Heart left ventricle (tissue), 16 donors: ENCODE measurements around the gene OR5D13. TPM values are rescaled to one million over a fixed set of nuclear protein-coding genes. Genes with fewer than 3 reads are reported as not detected.

Experiments
- ATAC-seq, 4 donors: fragments of 200-7000 bp; cut with Tn5 transposase; one replicate each; pipeline ENCODE4 v1.9.1; 2020 to 2022; ENCODE audit warnings: moderate library complexity in 4 of 4, mild to moderate bottlenecking in 3 of 4, moderate number of reproducible peaks in 1 of 4
- DNase-seq, 5 donors: peaks; one replicate each; pipeline ENCODE4 v3.0.0-alpha.2; 2020
- H3K27ac ChIP-seq, 12 donors: fragments of 200-600 bp; sonication (generic) in 4 of 12; one replicate each; pipeline versions ENCODE4 v1.5.0 to v1.8.0; 2016 to 2022; ENCODE audit warnings: mild to moderate bottlenecking in 2 of 12
- H3K27me3 ChIP-seq, 9 donors: fragments of 200-600 bp; sonication (generic) in 2 of 9; one replicate each; pipeline versions ENCODE4 v1.5.1 to v1.8.0; 2016 to 2022; ENCODE audit warnings: mild to moderate bottlenecking in 3 of 9
- H3K36me3 ChIP-seq, 9 donors: fragments of 200-600 bp; sonication (generic) in 2 of 9; one replicate each; pipeline versions ENCODE4 v1.5.0 to v1.8.0; 2018 to 2022; ENCODE audit warnings: mild to moderate bottlenecking in 2 of 9
- H3K4me1 ChIP-seq, 12 donors: fragments of 200-600 bp; sonication (generic) in 4 of 12; one replicate each; pipeline versions ENCODE4 v1.5.0 to v1.8.0; 2016 to 2022; ENCODE audit warnings: mild to moderate bottlenecking in 3 of 12
- H3K4me3 ChIP-seq, 12 donors: fragments of 200-600 bp; sonication (generic) in 4 of 12; one replicate each; pipeline versions ENCODE4 v1.5.0 to v1.8.0; 2017 to 2022; ENCODE audit warnings: mild to moderate bottlenecking in 9 of 12, moderate library complexity in 4 of 12
- H3K9me3 ChIP-seq, 12 donors: fragments of 200-600 bp; sonication (generic) in 4 of 12; one replicate each; pipeline versions ENCODE4 v1.5.0 to v1.8.0; 2016 to 2022; ENCODE audit warnings: mild to moderate bottlenecking in 1 of 12
- CTCF ChIP-seq, 12 donors: fragments of 200-600 bp; sonication (generic) in 4 of 12; IDR thresholded peaks; one replicate each; pipeline versions ENCODE4 v1.5.0 to v1.8.0; 2018 to 2022; ENCODE audit warnings: antibody characterized with exemption in 12 of 12, mild to moderate bottlenecking in 5 of 12
- POLR2A ChIP-seq, 2 donors: fragments of 450-650 bp; IDR thresholded peaks; one replicate each; pipeline ENCODE4 v1.6.1; 2017; ENCODE audit warnings: antibody characterized with exemption in 2 of 2, mild to moderate bottlenecking in 2 of 2, moderate library complexity in 2 of 2
- WGBS, 4 donors: extraction: QIAGEN DNeasy Blood & Tissue Kit in 2 of 4; methylation state at CpG; one replicate each; pipeline versions ENCODE4 v1.1.5 to v1.1.7; 2013 to 2018; 5-methylcytosine and 5-hydroxymethylcytosine counted together
- intact Hi-C, 10 donors: fragments of 100-400 bp; cut with DNase I; formaldehyde crosslinking; loops; one replicate each; pipeline versions ENCODE4 v1.11.1 to v1.14.2; 2022
- polyA plus RNA-seq, 2 donors: library from polyadenylated mRNA; stranded (reverse); fragments of 200-250 nt; gene quantifications; one replicate each; pipeline ENCODE4 v1.2.3, GENCODE V29; 2013
- total RNA-seq, 9 donors: library from RNA; depleted of rRNA in 2 of 9; stranded (reverse); fragments of >200 nt in 2 of 9; fragmentation: NEBNext Ultra II Directional in 3 of 9; extraction: Animal tissue kit (Norgen Biotek cat#: 25700) in 3 of 9; gene quantifications; one replicate each; pipeline versions ENCODE4 v1.1.0 to v1.2.4, GENCODE V29; 2016 to 2023
- donor health status: ischemic (EF 13 %, LVEDD 7.1; RV severe dilation, severe dysfunction).
- donor health status: healthy with polysubstance abuse.
- donor health status: DM: no; HTN: yes; CAD: no.
- donor health status: DM: no; HTN: no; CAD: no.
- donor health status: ischemic (EF 25% LVEDD 6.9; RV normal size, moderate dysfunction).
- donor health status: ischemic (EF 25% LVEDD 5.7; RV mildly dilated, moderate dysfunction).
- donor health status: healthy.
- donor health status: DM: yes; HTN: yes; CAD: no.
- donor health status: ischemic (EF 35%, LVEDD 5.7; RV mildly dilated, moderate dysfunction).
- donor health status: nonischemic (EF 11% LVEDD 7.7; RV severe dilation, severe dysfunction).
- donor health status: DM: yes; HTN: yes; CAD: no.
- donor health status: PGD.
- donor health status: ischemic (EF 29% LVEDD 5.4; RV normal size, mild dysfunction).
- donor health status: nonischemic (EF 23%, LVEDD 6.1; RV moderate dilation, normal function).

The OR5D13 gene
- total and polyA plus RNA-seq, 11 donors: not detected

GRCh38 chr11:55793321-55793720 lies 20.1 kb downstream of the OR5D13 start:
- H3K4me1 ChIP-seq: no peaks in the 10 kb centered on the region

GRCh38 chr11:55795256-55795655 lies 22.0 kb downstream of the OR5D13 start, which contains the start of gene OR5D14:
Gene OR5D14 (plus strand): TSS chr11:55795556. CDS start chr11:55795556, 0 bp downstream.
- Histone ChIP-seq H3K27ac (no peak within 1 kb of the TSS), H3K36me3 (no peaks in the 10 kb centered on the region), H3K27me3 (no peaks in the 10 kb centered on the region), H3K4me1 (no peaks in the 10 kb centered on the region), H3K4me3 (no peak within 1 kb of the TSS), H3K9me3 (peaks cover 0 to 5% (median 0%) of the 10 kb centered on the region in 12 donors)
- TF ChIP-seq POLR2A (IDR thresholded peaks at IDR 0.05) (no peak), CTCF (IDR thresholded peaks at IDR 0.05) (no peak)
- DNase-seq: no peak
- intact Hi-C loops: no loop called here
- no peak for ATAC-seq

More at GRCh38 chr11:55793321-55793720, 20.1 kb downstream of the OR5D13 start:
- Histone ChIP-seq H3K4me3 (no peak overlapping the region), H3K27me3 (no peaks in the 10 kb centered on the region), H3K9me3 (peaks cover 0 to 2% (median 0%) of the 10 kb centered on the region in 12 donors), H3K27ac (no peak overlapping the region), H3K36me3 (no peaks in the 10 kb centered on the region)
- DNase-seq: no peak
- no peak for TF ChIP-seq CTCF (IDR thresholded peaks at IDR 0.05)
- ATAC-seq: no peak
- intact Hi-C loops: no loop called here
- 41 to 84% (median 68%) methylated on average over 2 of the region's 2 CpGs for WGBS, 4 donors

- Histone ChIP-seq H3K27me3 (no peaks in the 10 kb centered on the region), H3K9me3 (peaks cover 0 to 23% (median 0%) of the 10 kb centered on the region in 12 donors), H3K4me1 (no peaks in the 10 kb centered on the region), H3K36me3 (no peaks in the 10 kb centered on the region), H3K4me3 (no peak overlapping the region), H3K27ac (no peak overlapping the region)
- DNase-seq (no peak), ATAC-seq (no peak)
- intact Hi-C loops: no loop called here
- TF ChIP-seq POLR2A (IDR thresholded peaks at IDR 0.05) (no peak), CTCF (IDR thresholded peaks at IDR 0.05) (no peak)
- WGBS, 4 donors: 71 to 91% (median 80%) methylated on average over 1 of the region's 1 CpG
Measured at GRCh38 chr11:55806248-55806647, 33.0 kb downstream of the OR5D13 start.

- TF ChIP-seq CTCF (IDR thresholded peaks at IDR 0.05) (no peak), POLR2A (IDR thresholded peaks at IDR 0.05) (no peak)
- DNase-seq (no peak), ATAC-seq (no peak)
- Histone ChIP-seq H3K27ac (no peak within 1 kb of the TSS), H3K4me1 (no peaks in the 10 kb centered on the region), H3K36me3 (no peaks in the 10 kb centered on the region), H3K9me3 (peaks cover 0 to 9% (median 0%) of the 10 kb centered on the region in 12 donors), H3K27me3 (no peaks in the 10 kb centered on the region), H3K4me3 (no peak within 1 kb of the TSS)
- intact Hi-C loops: no loop called here
- WGBS, 4 donors: 41 to 89% (median 86%) methylated on average over 1 of the region's 1 CpG
Measured at GRCh38 chr11:55811067-55811466, 37.8 kb downstream of the OR5D13 start, which contains the start of gene OR5L1. Gene OR5L1 (plus strand): TSS chr11:55811367. CDS start chr11:55811467, 100 bp downstream.
